ENCODE data around the gene SP3.

- no peak for TF ChIP-seq CTCF (IDR thresholded peaks at IDR 0.05)
- TF ChIP-seq POLR2AphosphoS5 (IDR thresholded peaks at IDR 0.05) = no peak
- no peak for TF ChIP-seq POLR2A (IDR thresholded peaks at IDR 0.05)
Observed at GRCh38 chr2:174003720-174004695, 38.8 kb upstream of the SP3 start.

All from prostate gland (tissue), 2 donors.